ENCODE measurements around the gene CELSR2. TPM values are rescaled to one million over a fixed set of nuclear protein-coding genes. Genes with fewer than 3 reads are reported as not detected.
A peak's percentile ranks its signal among the peaks of the same experiment; 100 is the strongest.

Gene CELSR2
- total and polyA plus RNA-seq, 10 donors, result 0.20 to 2.9 (median 1.1) TPM

- WGBS, 5 donors, result 26 to 44% (median 32%) methylated on average over 6 of the region's 6 CpGs
These were observed 8.0 kb upstream of the CELSR2 start for GRCh38 chr1:109241344-109241743.

GRCh38 chr1:109241841-109242345 is 7.4 kb upstream of the CELSR2 start:
- peaks cover 0 to 58% (median 0%) of the 10 kb centered on the region in 7 donors for H3K27me3 ChIP-seq (replicated peaks in 1 of 7)
- peaks cover 8 to 25% (median 17%) of the 10 kb centered on the region in 6 donors for H3K4me1 ChIP-seq
- TF ChIP-seq POLR2A (IDR thresholded peaks at IDR 0.05), result no peak
- TF ChIP-seq POLR2AphosphoS5 (IDR thresholded peaks at IDR 0.05), result peak in 1 of 3 donors; percentile 15
- H3K36me3 ChIP-seq, result peaks cover 0 to 28% (median 26%) of the 10 kb centered on the region in 6 donors
- DNase-seq, result no peak
- H3K4me3 ChIP-seq, result no peak overlapping the region
- H3K9me3 ChIP-seq, result no peaks in the 10 kb centered on the region
- no peak overlapping the region for H3K27ac ChIP-seq
- WGBS, 5 donors, result 25 to 31% (median 28%) methylated on average over 8 of the region's 8 CpGs
- intact Hi-C loops (cut with DNase I; ENCODE audit: low total_unique reads), result no loop called here

More at GRCh38 chr1:109241344-109241743, 8.0 kb upstream of the CELSR2 start:
- H3K36me3 ChIP-seq, result peaks cover 0 to 34% (median 32%) of the 10 kb centered on the region in 6 donors
- TF ChIP-seq POLR2AphosphoS5 (IDR thresholded peaks at IDR 0.05) (no peak), CTCF (IDR thresholded peaks at IDR 0.05 in 8 of 11, conservative IDR thresholded peaks at IDR 0.05 in 3 of 11) (no peak), POLR2A (IDR thresholded peaks at IDR 0.05) (no peak)
- H3K27me3 ChIP-seq (replicated peaks in 1 of 7), result peaks cover 0 to 54% (median 0%) of the 10 kb centered on the region in 7 donors
- H3K4me1 ChIP-seq, result peaks cover 8 to 25% (median 17%) of the 10 kb centered on the region in 6 donors
- DNase-seq, result no peak
- no peaks in the 10 kb centered on the region for H3K9me3 ChIP-seq
- no peak overlapping the region for H3K27ac ChIP-seq
- H3K4me3 ChIP-seq, result no peak overlapping the region
- intact Hi-C loops (cut with DNase I; ENCODE audit: low total_unique reads), result no loop called here

GRCh38 chr1:109242387-109242786 is 7.0 kb upstream of the CELSR2 start:
- Histone ChIP-seq H3K27me3 (replicated peaks in 1 of 7) (peaks cover 0 to 63% (median 0%) of the 10 kb centered on the region in 7 donors), H3K4me1 (peaks cover 8 to 25% (median 17%) of the 10 kb centered on the region in 6 donors), H3K9me3 (no peaks in the 10 kb centered on the region), H3K27ac (no peak overlapping the region), H3K4me3 (no peak overlapping the region), H3K36me3 (peaks cover 0 to 23% (median 21%) of the 10 kb centered on the region in 6 donors)
- TF ChIP-seq POLR2AphosphoS5 (IDR thresholded peaks at IDR 0.05) (no peak), POLR2A (IDR thresholded peaks at IDR 0.05) (no peak), CTCF (IDR thresholded peaks at IDR 0.05 in 8 of 11, conservative IDR thresholded peaks at IDR 0.05 in 3 of 11) (no peak)
- peak; percentile 51 for DNase-seq
- 53 to 69% (median 58%) methylated on average over 7 of the region's 7 CpGs for WGBS, 5 donors
- intact Hi-C loops (cut with DNase I; ENCODE audit: low total_unique reads), result no loop called here

GRCh38 chr1:109243221-109243620 is 6.1 kb upstream of the CELSR2 start:
- Histone ChIP-seq H3K36me3 (peaks cover 0 to 15% (median 13%) of the 10 kb centered on the region in 6 donors), H3K4me1 (peaks cover 8 to 25% (median 17%) of the 10 kb centered on the region in 6 donors), H3K9me3 (no peaks in the 10 kb centered on the region), H3K27ac (no peak overlapping the region), H3K4me3 (no peak overlapping the region), H3K27me3 (replicated peaks in 1 of 7) (peaks cover 0 to 71% (median 0%) of the 10 kb centered on the region in 7 donors)
- 69 to 78% (median 73%) methylated on average over 5 of the region's 5 CpGs for WGBS, 5 donors
- DNase-seq, result no peak
- TF ChIP-seq POLR2A (IDR thresholded peaks at IDR 0.05) (no peak), POLR2AphosphoS5 (IDR thresholded peaks at IDR 0.05) (no peak), CTCF (IDR thresholded peaks at IDR 0.05 in 8 of 11, conservative IDR thresholded peaks at IDR 0.05 in 3 of 11) (no peak)
- intact Hi-C loops (cut with DNase I; ENCODE audit: low total_unique reads), result no loop called here

Data from spleen (tissue), 11 donors.